Activated T-cell treated with anti-CD3 and anti-CD28 coated beads, Interleukin-2, amount 50 U/mL, for 4 hours (primary cell): ENCODE measurements around the gene HMGN2. TPM values are rescaled to one million over a fixed set of nuclear protein-coding genes. Genes with fewer than 3 reads are reported as not detected.
"Not testable (repeated sequence)": the region's sequence is repeated elsewhere in the genome, so short reads cannot be mapped to it uniquely, and the experiment has no call there.

Experiments used
- ATAC-seq, 2 donors: fragments of 200-7000 bp; cut with Tn5 transposase; one replicate each; pipeline ENCODE4 v1.10.0; 2021
- DNase-seq: peaks from one replicate; pipeline ENCODE4 v3.0.0-alpha.2; 2020
- H3K27me3 Mint-ChIP-seq: one replicate; pipeline ENCODE4 v1.8.0; 2021; ENCODE audit warnings: low read depth, mixed read lengths
- H3K36me3 Mint-ChIP-seq: one replicate; pipeline ENCODE4 v1.8.0; 2022; ENCODE audit warnings: mixed read lengths; ENCODE audit not compliant: insufficient read depth
- H3K4me1 Mint-ChIP-seq: one replicate; pipeline ENCODE4 v1.8.0; 2021; ENCODE audit warnings: low read depth, mixed read lengths
- H3K4me3 Mint-ChIP-seq: one replicate; pipeline ENCODE4 v1.8.0; 2021; ENCODE audit warnings: mild to moderate bottlenecking, moderate library complexity, mixed read lengths
- H3K9me3 Mint-ChIP-seq: one replicate; pipeline ENCODE4 v1.8.0; 2021; ENCODE audit warnings: mixed read lengths
- total RNA-seq, 3 donors: library from RNA; stranded (reverse); gene quantifications; one replicate each; pipeline ENCODE4 v1.2.1, GENCODE V29; 2021

The HMGN2 gene
- total RNA-seq, 3 donors from 2014 or later: 417 to 447 (median 437) TPM

DNA sequence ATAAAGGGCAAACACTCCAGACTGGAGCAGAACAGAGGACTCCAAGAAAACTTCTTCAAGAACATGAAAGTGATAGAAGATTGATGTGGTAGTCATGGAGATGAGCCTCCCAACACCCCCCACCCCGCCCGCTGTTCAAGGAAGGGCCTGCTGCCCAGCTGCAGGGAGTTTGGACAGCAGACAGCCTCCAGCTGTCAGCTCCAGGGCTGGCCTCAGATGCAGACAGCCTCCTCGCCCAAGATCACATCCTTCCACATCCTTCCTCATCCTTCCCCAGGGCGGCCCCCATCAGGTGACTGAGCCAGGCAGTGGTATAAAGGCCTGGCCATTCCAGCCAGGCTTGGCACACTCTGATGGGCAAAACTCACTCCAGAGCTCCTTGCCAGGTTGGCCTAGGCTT, 24.6 kb downstream of the HMGN2 start:
- DNase-seq (no peak), ATAC-seq (no peak)
- Mint-ChIP-seq H3K4me1 (peaks cover 4% of the 10 kb centered on the region), H3K9me3 (no peaks in the 10 kb centered on the region), H3K27me3 (no peaks in the 10 kb centered on the region), H3K4me3 (no peak overlapping the region), H3K36me3 (no peaks in the 10 kb centered on the region)

- Mint-ChIP-seq H3K9me3 (no peaks in the 10 kb centered on the region), H3K36me3 (no peaks in the 10 kb centered on the region)
Observed at GRCh38 chr1:26498894-26499293, 26.7 kb downstream of the HMGN2 start.

GRCh38 chr1:26500488-26501175, 28.4 kb downstream of the HMGN2 start:
- no peaks in the 10 kb centered on the region for H3K27me3 Mint-ChIP-seq
- peaks cover 5% of the 10 kb centered on the region for H3K4me1 Mint-ChIP-seq
- no peaks in the 10 kb centered on the region for H3K9me3 Mint-ChIP-seq
- peak overlapping the region; percentile 86 for H3K4me3 Mint-ChIP-seq
- DNase-seq: peak; percentile 91
- peak; percentile 82 to 83 for ATAC-seq
- no peaks in the 10 kb centered on the region for H3K36me3 Mint-ChIP-seq

More at GRCh38 chr1:26498894-26499293, 26.7 kb downstream of the HMGN2 start:
- Mint-ChIP-seq H3K4me3 (peak overlapping the region; percentile 20), H3K4me1 (peaks cover 5% of the 10 kb centered on the region), H3K27me3 (no peaks in the 10 kb centered on the region)
- ATAC-seq (no peak), DNase-seq (no peak)

DNA sequence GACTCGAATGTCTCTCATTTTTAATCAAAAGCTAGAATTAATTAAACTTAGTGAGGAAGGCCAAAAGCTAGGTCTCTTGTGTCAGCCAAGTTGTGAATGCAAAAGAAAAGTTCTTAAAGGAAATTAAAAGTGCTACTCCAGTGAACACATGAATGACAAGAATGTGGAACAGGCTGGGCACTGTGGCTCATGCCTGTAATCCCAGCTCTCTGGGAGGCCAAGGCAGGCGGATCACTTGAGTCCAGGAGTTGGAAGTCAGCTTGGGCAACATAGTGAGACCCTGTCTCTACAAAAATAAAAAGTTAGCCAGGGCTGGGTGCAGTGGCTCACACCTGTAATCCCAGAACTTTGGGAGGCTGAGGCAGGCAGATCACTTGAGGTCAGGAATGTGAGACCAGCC, 38.5 kb downstream of the HMGN2 start:
- H3K4me3 Mint-ChIP-seq, H3K9me3 Mint-ChIP-seq, DNase-seq, H3K36me3 Mint-ChIP-seq, H3K27me3 Mint-ChIP-seq, H3K4me1 Mint-ChIP-seq, ATAC-seq: not testable (repeated sequence)

- not testable (repeated sequence) for DNase-seq, H3K4me1 Mint-ChIP-seq, H3K27me3 Mint-ChIP-seq, H3K4me3 Mint-ChIP-seq, H3K9me3 Mint-ChIP-seq, ATAC-seq, H3K36me3 Mint-ChIP-seq
Observed at GRCh38 chr1:26515836-26516235, 43.6 kb downstream of the HMGN2 start.

DNA sequence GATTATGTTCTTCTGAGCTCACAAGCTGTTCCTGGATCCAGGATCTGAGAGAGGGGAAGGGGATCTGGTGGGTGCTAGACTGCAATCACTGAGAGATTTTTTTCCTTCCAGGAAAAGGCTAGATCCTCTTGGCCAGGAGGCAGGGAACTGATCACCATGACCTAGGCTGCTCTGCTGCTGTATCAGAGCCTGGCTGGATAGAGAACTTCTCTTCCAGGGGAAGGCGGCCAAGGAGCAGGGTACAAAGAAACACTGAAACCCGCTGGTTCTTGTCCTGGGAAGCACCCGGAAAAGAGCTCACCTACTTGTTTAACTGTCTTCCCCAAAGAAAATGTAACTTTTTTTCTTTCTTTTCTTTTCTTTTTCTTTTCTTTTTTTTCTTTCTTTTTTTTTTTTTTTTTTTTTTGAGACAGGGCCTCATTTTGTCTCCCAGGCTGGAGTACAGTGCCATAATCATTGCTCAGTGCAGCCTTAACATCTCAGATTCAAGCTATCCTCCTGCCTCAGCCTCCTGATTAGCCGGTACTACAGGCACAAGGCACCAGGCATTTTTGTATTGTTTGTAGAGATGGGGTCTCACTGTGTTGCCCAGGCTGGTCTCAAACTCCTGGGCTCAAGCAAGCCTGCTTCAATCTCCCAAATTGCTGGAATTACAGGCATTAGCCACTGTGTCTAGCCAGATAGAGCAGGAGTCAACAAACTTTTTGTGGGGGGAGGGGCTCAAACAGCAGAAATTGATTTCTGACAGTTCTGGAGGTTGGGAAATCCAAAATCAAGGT, 44.9 kb downstream of the HMGN2 start:
- Mint-ChIP-seq H3K4me3 (no peak overlapping the region), H3K27me3 (peaks cover 3% of the 10 kb centered on the region), H3K36me3 (no peaks in the 10 kb centered on the region), H3K4me1 (no peaks in the 10 kb centered on the region), H3K9me3 (no peaks in the 10 kb centered on the region)
- ATAC-seq: no peak
- no peak for DNase-seq

DNA sequence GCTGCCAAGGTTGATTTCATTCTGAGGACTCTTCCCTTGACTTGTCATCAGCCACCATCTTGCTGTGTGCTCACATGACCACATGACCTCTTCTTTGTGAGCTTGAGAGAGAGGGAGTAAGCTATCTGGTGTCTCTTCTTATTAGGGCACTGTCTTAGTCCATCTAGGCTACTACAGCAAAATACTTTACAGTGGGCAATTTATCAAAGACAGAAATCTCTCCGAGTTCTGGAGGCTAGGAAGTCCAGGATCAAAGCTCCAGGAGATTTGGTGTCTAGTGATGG, 45.5 kb downstream of the HMGN2 start:
- Mint-ChIP-seq H3K27me3 (peaks cover 3% of the 10 kb centered on the region), H3K36me3 (no peaks in the 10 kb centered on the region), H3K4me1 (no peaks in the 10 kb centered on the region), H3K4me3 (no peak overlapping the region), H3K9me3 (no peaks in the 10 kb centered on the region)
- DNase-seq (no peak), ATAC-seq (no peak)

DNA sequence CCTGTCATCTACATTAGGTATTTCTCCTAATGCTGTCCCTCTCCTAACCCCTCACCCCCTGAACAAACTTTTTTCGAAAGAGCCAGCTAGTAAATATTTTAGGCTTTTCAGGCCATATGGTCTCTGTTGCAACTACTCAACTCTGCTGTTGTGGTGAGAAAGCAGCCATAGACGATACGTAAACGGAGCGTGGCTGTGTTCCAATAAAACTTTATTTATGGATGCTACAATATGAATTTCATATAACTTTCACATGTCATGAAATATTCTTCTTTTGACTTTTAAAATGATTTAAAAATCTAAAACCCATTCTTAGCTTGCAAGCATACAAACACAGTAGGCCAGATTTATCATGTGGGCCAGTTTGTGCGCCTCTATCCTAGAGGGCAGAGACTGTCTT, 46.1 kb downstream of the HMGN2 start:
- Mint-ChIP-seq H3K9me3 (no peaks in the 10 kb centered on the region), H3K36me3 (no peaks in the 10 kb centered on the region), H3K27me3 (peaks cover 3% of the 10 kb centered on the region), H3K4me1 (no peaks in the 10 kb centered on the region), H3K4me3 (no peak overlapping the region)
- no peak for ATAC-seq
- DNase-seq: no peak

GRCh38 chr1:26520339-26520738, 48.1 kb downstream of the HMGN2 start:
- Mint-ChIP-seq H3K9me3 (no peaks in the 10 kb centered on the region), H3K4me3 (no peak overlapping the region), H3K4me1 (no peaks in the 10 kb centered on the region), H3K27me3 (peaks cover 7% of the 10 kb centered on the region), H3K36me3 (no peaks in the 10 kb centered on the region)
- no peak for DNase-seq
- no peak for ATAC-seq

DNA sequence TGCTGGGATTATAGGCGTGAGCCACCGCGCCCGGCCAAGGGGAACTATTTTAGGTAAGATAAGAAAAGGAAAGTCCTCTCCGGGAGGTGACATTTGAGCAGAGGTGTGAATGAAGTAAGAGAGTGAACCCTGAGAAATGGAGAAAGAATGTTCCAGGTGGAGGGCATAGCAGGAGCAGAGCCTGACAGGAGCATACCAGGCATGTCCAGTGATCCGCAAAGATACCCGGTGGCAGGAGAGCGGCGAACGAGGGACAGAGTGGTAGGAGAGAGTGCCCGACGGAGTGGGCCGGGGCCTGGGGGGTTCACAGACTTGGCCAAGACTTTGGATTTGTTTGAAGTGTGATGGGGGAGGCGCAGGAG, 49.4 kb downstream of the HMGN2 start:
- ATAC-seq: no peak

GRCh38 chr1:26522073-26522472, 49.8 kb downstream of the HMGN2 start:
- no peak for DNase-seq
- no peak for ATAC-seq
- Mint-ChIP-seq H3K9me3 (no peaks in the 10 kb centered on the region), H3K4me3 (no peak overlapping the region), H3K36me3 (no peaks in the 10 kb centered on the region), H3K27me3 (peaks cover 7% of the 10 kb centered on the region), H3K4me1 (no peaks in the 10 kb centered on the region)

More for the DNA sequence above, 49.4 kb downstream of the HMGN2 start:
- DNase-seq: no peak
- Mint-ChIP-seq H3K36me3 (no peaks in the 10 kb centered on the region), H3K4me1 (no peaks in the 10 kb centered on the region), H3K9me3 (no peaks in the 10 kb centered on the region), H3K27me3 (peaks cover 7% of the 10 kb centered on the region), H3K4me3 (no peak overlapping the region)

GRCh38 chr1:26524181-26524580, 51.9 kb downstream of the HMGN2 start:
- no peaks in the 10 kb centered on the region for H3K36me3 Mint-ChIP-seq
- no peaks in the 10 kb centered on the region for H3K9me3 Mint-ChIP-seq
- peaks cover 2% of the 10 kb centered on the region for H3K4me1 Mint-ChIP-seq
- no peak for DNase-seq
- peaks cover 7% of the 10 kb centered on the region for H3K27me3 Mint-ChIP-seq
- no peak overlapping the region for H3K4me3 Mint-ChIP-seq
- no peak for ATAC-seq

Other genes starting within 250 kb of the HMGN2 start
- gene CEP85, start 238.2 kb upstream of the HMGN2 start, total RNA-seq: 10 to 100 TPM; 25.5 to 28.7 (median 25.7) TPM
- 100 to 1,000 TPM; 324 to 352 (median 326) TPM for gene SH3BGRL3, start 192.4 kb upstream of the HMGN2 start, total RNA-seq
- 10 to 100 TPM; 17.4 to 21.1 (median 19.9) TPM for gene UBXN11, start 165.8 kb upstream of the HMGN2 start, total RNA-seq
- gene CD52, start 154.5 kb upstream of the HMGN2 start, total RNA-seq: 10 to 100 TPM; 82.3 to 99.4 (median 93.8) TPM
- under 1 TPM; 0.16 to 0.45 (median 0.30) TPM for gene CRYBG2, start 118.3 kb upstream of the HMGN2 start, total RNA-seq
- gene ZNF683, start 99.7 kb upstream of the HMGN2 start, total RNA-seq: under 1 TPM; 0.11 to 0.30 (median 0.13) TPM
- under 1 TPM; 0.37 to 0.57 (median 0.46) TPM for gene LIN28A, start 61.6 kb upstream of the HMGN2 start, total RNA-seq
- gene DHDDS, start 40.1 kb upstream of the HMGN2 start, total RNA-seq: 10 to 100 TPM; 59.7 to 68.8 (median 60.1) TPM
- gene RPS6KA1, start 57.3 kb downstream of the HMGN2 start, total RNA-seq: 100 to 1,000 TPM; 131 to 157 (median 134) TPM
- 10 to 100 TPM; 85.0 to 92.7 (median 91.1) TPM for gene ARID1A, start 223.6 kb downstream of the HMGN2 start, total RNA-seq